KBM-7 (cell line): ENCODE data around the gene GRM1.
"Not testable (repeated sequence)": the region's sequence is repeated elsewhere in the genome, so short reads cannot be mapped to it uniquely, and the experiment has no call there.

ENCODE experiments used
- DNase-seq: peaks from one replicate; pipeline ENCODE4 v3.0.0-alpha.2; 2015
- in situ Hi-C: fragments of 300-500 bp; cut with MboI; formaldehyde crosslinking; loops from 2 replicates; pipeline ENCODE4 v1.14.3; 2020; ENCODE audit warnings: low sequenced_read_pairs, low pct_unique_long_range_greater_than_20kb, mixed read lengths

The GRM1 gene

DNA sequence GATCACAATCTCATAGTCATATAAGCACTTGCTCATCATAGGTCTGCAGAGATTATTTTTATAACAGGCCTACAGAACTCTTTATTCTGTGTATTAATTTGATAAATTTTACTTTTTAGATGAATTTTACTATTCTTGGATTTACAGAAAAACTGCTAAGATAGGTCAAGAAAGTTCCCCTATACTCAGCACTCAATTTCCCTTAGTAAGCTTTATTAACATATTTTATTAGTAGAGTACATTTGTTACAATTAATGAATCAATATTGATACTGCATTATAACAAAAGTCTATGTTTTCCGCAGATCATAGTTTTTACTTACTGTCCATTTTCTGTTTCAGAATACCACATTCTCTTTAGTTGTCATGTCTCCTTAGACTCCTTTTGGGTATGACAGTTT, 148.9 kb downstream of the GRM1 start:
- no peak for DNase-seq
- in situ Hi-C loops: no loop called here

DNA sequence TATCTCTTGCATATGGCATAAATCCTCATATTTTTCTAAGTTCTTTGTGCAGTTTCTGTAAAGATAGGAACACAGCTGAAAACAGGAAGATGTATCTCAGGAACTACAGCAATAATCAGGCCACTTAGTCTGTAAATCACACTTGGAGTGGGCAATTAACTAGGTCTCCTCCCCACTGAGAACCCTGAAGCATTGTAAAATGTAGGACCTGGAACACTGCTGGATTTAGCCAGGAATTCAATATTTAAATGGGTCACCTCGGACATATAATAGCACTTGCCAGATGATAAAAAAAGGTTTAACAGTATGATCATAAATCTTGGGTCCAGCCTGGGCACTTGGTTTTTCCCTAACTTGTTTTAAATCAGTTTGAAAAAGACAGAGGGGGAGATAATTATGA, 155.0 kb downstream of the GRM1 start:
- no peak for DNase-seq
- in situ Hi-C loops: no loop called here

DNA sequence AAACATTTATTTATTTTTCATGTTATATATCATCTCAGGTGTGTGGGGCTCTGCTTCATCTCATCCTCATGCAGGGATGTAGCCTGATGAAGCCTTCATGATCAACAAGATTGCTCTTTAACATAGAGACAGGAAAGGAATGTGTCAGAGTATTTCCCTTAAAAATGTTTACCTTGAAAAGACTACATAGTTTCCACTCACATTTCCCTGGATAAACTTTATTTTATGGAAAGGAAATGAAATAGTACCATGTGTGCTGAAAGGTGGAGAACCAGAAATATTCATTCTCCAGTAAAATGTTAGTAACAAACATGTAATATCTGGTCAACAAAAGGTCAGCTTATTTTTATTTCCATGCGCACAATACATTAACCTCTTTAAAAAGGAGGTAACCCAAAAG, 155.8 kb downstream of the GRM1 start:
- in situ Hi-C loops: no loop called here
- DNase-seq: no peak

DNA sequence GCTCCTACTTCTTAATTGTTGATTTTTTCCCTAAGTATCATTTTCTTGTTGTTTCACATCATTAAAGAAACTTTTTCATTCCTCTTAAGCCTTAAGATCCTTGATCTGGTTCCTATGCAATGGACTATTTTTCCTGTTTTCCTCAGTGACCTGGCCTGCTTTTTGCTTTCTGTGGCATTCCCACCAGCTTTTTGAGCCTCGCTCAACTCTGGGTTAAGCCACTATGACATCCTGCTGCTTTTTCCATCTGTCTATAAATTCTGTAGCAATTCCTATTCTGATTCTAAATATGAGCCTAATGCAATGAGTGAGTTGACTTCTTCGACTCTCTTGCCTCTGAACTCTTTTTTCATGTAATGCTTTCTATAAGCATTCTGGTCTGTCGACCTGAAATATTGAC, 160.3 kb downstream of the GRM1 start:
- in situ Hi-C loops: no loop called here
- DNase-seq: no peak

DNA sequence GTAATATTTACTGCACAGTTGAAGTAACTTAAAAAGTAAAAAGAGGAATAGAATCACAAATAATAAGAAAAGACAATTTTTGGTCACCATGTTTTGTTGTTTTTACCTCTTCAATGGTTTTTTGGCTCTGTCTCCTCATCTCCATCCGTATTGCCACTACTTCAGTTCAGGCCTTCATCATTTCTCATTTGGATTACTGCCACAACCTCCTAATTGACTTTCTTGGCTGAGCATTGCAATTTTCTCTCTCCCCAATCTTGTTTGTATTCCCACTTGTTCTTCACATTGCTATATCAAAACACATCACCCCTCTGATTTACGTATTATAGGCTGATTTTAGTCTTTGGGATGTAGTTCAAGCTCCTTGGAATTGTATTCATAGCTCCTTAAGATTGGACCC, 161.7 kb downstream of the GRM1 start:
- no peak for DNase-seq
- in situ Hi-C loops: no loop called here

DNA sequence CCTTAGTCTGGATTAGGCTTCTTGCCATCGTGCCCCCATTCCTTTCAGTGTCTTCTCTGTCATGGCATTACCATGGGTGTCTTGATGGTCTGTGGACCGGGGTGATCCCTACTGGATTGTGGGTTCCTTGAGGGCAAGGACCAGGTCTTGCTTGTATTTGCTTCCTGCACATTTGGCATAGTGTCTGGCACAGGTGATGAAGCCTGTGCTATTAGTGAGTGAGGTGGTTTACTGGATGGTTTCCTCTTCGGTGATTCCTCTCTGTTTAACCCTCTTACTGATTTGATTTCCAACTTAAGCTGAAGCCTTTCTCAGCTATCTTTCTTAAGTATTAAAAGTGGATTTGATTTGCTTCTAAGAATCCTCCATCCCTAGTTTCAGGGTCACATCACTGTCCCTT, 162.3 kb downstream of the GRM1 start:
- in situ Hi-C loops: no loop called here

DNA sequence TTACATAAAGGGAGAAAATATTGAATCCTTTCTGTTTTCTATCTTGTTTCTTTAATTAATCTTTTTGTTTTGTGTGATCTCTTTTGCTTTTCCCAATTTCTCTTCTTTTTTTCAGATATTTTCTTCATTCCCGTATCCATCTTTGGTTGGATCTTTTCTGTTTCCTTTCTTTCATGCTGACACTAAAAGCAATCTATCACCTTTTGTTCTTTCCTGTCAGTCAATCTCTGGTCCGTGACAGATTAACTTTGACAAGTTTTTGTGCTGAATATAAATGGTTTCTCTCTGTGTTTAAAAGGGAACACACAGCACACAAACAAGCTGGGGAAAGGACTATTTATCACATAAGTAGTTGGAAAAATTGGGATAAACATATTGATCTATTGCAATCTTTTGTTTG, 162.8 kb downstream of the GRM1 start:
- DNase-seq: no peak
- in situ Hi-C loops: no loop called here

More for the DNA sequence above, 162.3 kb downstream of the GRM1 start:
- DNase-seq: no peak

DNA sequence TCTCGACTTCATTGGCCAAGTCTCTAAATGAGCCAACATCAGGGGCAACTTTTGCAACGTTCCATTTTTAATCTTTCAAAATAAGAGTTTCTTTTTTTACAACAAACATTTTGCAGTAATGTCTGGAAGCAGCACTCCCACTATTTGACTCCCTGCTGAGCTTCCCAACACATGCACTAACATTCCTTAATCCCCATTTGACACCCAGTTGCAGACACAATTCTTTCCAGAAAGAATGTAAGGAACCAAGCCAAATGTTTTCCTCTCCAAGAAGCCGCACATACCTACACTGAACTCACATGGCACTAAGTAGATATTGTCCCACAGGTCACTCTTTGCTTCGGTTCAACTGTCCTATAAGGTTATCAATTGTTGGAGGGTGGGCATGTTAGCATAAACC, 165.6 kb downstream of the GRM1 start:
- no peak for DNase-seq
- in situ Hi-C loops: no loop called here

DNA sequence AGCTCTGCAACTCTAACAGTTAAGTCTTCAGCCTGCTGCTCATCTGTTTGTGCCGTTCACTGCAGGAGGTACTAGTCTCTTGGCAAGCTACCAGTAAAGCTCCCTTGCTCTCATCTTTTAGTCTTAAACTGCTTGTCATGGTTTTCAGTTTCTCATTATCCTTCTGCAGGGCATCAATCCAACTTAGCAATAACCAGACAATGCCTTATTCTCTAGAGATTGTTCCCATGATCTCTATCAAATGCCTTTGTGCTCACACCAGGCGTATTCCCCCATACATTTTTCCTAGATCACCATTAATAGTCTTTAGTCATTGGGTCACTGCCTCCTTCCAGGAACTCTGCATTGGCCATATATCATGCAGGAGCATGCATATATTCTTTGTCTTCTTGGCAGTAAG, 171.3 kb downstream of the GRM1 start:
- in situ Hi-C loops: no loop called here

DNA sequence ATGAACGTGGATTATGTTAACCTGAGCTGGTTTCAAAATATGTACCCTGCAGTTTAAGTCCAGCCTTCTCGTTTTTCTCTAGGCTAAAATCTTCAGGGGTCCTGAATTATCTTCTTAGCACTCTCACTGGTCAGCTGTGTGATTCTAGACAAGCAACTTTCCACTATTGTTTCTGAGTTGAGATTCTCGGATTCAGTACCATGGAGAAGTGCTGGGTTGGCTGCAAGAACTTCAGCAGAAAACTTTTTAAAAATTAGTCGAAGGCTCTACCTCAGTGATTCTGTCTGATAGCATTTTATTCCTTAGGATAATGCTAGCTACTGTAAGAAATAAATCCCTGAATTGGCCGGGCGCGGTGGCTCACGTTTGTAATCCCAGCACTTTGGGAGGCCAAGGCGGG, 173.7 kb downstream of the GRM1 start:
- no peak for DNase-seq
- in situ Hi-C loops: no loop called here

More for the DNA sequence above, 171.3 kb downstream of the GRM1 start:
- DNase-seq: no peak

DNA sequence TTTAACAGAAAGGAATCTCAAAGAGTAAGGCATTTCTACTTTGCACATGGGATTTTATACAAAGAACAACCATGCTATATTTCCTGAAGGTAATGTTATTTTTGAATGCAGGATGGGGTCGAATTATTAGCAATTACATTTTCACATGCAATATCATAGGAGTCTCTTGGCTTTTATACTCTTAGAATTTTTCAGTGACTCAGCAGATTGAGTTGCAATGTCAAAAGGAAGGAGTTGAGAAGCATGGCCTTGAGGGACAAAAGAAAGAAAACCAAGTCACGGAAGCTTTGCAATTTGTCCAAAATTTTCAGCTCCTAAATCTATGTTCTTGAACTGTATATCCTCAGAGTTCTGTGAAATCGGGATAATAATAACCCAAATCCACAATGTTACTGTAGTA, 181.1 kb downstream of the GRM1 start:
- in situ Hi-C loops: no loop called here
- DNase-seq: no peak

DNA sequence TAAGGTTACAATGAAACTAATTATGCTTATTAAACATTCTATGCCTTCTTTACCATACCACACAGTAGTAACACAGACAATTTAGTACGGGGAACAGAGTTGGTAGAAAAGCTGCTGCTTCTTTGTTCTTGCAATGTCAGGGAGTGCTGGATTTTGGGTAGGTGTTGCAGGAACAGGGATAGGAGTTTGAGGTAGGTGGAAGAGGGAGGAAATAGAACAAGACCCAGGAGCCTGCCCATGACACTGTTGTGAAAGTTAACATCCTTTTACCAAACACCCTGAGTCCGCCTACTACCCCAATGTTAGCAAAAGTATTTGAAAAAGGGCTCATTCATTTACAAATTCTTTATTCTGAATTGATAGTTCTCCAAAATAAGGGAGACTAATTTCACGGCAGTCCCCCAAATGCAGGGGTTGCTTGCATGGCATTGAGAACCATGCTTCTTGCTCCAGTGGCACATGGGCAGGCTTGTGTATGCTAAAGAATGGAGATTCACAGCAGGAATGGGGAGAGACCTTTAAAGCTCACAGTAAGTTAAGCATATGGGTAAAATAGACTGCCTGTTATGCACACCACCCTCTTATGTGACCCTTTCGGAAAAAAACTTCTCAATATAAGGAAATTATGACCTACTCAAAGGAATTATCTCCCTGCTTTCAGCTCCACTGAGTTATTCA, 181.7 kb downstream of the GRM1 start:
- no peak for DNase-seq
- in situ Hi-C loops: no loop called here

DNA sequence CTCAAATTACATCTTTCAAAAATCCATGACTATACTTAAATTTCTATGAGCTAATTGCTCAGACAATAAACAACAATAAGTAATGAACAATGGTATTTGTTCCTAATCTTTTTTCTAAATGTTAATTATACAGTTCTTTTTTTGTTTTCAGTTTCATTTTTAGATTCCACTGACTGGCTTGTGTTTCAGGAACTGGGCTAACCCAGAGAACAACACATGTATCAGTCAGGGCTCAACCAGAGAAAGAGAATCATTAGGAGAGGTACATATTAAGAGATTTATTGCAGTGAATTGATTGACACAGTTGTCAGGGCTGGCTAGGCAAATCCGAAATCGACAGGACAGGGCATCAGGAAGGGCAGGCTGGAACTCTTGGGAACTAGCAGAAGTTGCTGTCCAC, 182.8 kb downstream of the GRM1 start:
- in situ Hi-C loops: no loop called here

DNA sequence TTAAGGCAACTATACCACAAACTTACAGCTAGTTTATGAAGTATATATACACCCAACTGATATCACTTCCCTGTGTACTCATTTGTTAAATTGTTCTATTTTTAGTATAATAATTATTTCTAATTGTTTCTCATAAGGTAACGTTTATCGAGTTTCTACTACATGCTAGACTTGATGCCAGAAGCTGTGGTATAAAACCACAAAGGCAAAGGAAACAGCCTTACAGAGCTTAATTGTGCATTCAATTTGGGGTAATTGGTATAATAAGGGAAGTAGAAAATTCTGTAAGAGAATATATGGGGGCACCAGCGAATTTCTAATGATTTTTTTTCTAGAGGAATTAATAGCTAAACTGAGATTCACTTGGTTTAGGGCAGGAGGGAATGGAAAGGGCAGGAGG, 183.9 kb downstream of the GRM1 start:
- in situ Hi-C loops: no loop called here

More for the DNA sequence above, 182.8 kb downstream of the GRM1 start:
- DNase-seq: no peak

DNA sequence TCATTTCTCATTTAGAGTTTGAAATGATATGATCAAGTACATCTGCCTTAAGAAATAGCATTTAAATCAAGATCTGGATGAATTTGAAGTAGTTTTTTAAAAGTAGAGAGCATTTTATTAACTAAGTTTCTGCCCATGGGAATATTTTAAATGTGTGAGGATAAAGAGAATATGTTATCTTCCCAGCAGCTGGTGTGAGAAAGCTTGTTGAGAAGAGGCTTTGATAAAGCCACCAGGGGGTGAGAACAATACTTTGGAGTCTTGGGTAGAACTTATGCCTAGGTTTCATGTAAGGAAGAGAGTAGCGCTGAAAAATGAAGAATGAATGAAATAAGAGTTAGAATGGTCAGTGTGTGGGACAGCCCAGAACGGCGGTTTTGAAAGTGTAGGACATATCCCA, 190.2 kb downstream of the GRM1 start:
- DNase-seq: no peak
- in situ Hi-C loops: no loop called here

More for the DNA sequence above, 183.9 kb downstream of the GRM1 start:
- no peak for DNase-seq

DNA sequence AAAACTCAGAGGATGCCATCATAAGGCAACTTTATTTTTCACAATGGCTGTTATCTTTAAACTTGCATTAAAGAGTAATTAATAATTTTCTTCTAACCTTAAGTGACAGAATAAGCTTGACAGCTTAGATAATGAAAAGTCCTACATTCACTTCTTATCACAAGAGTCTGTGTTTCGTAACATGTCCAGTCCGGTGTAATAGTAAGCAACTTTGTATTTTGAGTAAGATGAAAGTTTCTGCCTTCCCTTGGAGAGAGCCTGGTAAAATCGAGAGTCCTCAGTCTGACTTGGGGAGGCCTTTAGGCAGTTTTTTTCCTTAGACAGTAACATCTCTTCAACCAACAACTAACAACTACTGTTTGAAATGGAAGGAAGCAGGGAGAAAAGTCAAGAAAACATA, 195.6 kb downstream of the GRM1 start:
- in situ Hi-C loops: no loop called here
- no peak for DNase-seq

DNA sequence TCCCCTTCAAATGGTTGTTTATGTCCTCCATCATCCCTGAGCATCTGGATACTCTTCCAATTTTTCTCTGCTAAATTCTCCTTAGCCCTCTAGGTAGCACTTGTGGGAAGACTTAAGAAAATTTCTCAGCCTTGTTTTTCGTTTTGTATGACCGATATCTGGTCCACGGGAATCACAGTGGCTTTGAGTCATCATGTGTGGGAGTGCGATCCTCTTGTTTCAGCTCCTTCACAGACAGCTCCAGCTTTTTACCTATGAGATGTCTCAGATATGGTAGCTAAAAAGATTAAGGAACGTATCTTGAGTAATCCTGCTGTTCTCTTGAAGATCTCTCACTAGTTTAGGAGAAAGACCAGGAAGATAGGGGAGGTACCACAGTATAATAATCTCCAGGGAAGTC, 196.1 kb downstream of the GRM1 start:
- DNase-seq: no peak
- in situ Hi-C loops: no loop called here

DNA sequence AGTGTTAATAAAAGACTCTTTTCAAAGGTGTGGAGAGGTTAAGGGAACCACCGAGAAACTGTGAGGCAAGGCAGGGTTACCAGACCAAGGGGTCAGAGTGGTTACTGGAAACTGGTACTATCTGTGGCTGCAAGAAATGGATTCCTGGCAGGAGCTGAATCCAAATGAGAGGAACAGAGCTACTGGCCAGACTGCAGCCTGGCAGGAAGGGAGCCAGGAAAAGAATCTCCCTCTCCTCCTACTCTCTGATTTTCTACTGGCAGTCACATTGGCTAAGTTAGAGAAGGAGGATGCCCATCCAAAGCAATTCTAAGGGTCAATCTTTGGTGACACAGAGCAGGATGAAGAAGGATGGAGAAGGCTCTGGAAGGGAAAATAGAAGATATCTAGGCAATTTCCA, 211.5 kb downstream of the GRM1 start:
- in situ Hi-C loops: no loop called here
- no peak for DNase-seq

DNA sequence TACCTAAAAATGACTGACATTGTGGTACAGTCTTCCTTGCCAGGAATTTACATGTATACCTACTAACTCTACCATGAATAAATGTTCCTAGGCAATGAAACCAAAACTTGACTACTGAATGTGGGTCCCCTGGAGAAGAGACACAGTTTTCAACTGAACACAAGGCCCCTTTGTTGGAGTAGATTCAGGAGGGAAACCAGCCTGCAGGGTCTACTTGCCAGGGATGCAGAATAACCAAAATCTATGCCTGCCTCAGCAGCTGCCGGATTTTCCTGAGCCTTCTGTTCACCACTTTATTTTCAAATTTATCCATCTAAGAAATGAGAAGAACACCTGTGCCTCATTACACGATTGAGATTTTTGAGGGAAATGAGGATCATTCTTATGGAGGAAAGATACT, 211.9 kb downstream of the GRM1 start:
- in situ Hi-C loops: no loop called here
- no peak for DNase-seq

DNA sequence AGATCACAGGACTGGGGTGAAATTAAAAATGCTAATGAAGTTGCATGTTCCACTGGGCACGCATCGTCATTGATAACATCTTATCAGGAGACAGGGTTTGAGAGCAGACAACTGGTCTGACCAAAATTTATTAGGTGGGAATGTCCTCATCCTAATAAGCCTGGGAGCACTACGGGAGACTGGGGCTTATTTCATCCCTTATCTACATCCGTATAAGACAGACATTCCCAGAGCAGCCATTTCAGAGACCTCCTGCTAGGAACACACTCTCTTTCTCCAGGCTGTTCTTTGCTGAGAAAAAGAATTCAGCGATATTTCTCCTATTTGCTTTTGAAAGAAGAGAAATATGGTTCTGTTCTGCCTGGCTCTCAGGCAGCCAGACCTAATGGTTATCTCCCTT, 214.8 kb downstream of the GRM1 start:
- DNase-seq, in situ Hi-C loops: not testable (repeated sequence)

DNA sequence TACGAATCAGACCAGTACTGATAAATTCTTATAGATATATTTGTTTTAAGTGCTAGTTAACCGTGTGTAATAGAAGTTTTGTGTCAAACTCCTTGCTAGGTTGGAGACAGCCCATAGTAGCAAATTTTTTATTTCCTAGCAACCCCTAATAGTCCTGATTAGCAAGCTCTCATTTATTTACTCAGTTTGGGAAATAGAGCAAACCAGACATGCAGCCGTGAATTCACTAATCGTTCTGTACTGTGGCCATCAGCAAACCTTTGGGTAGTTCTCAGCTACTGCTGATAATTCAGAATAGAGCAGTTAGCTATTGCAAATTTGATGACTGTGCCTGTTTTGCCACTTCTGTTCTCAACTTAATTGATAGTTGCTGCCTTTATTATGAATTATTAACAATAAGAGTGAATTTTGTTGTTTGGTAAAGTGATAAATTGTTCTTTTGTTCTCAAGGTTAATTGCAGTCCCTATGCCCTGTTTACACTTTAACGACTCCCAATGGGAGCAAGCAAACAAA, 215.8 kb downstream of the GRM1 start:
- no peak for DNase-seq
- in situ Hi-C loops: no loop called here
